ENCODE measurements around the gene NAV3. TPM values are rescaled to one million over a fixed set of nuclear protein-coding genes. Genes with fewer than 3 reads are reported as not detected.

The NAV3 gene
- total RNA-seq, 2 experiments from 2014 or later: not detected

GRCh38 chr12:78239544-78239943, 408.9 kb downstream of the NAV3 start:
- TF ChIP-seq CTCF (IDR thresholded peaks at IDR 0.05): no peak
- no peak overlapping the region for H3K4me3 Mint-ChIP-seq
- intact Hi-C loops (cut with DNase I, micrococcal nuclease): no loop called here
- no peaks in the 10 kb centered on the region for H3K36me3 ChIP-seq (ENCODE audit: insufficient read depth, low read length)
- H3K9me3 ChIP-seq (ENCODE audit: control insufficient read depth in 1 of 2, insufficient read depth in 1 of 2, low read length in 2 of 2): no peaks in the 10 kb centered on the region
- no peaks in the 10 kb centered on the region for H3K36me3 Mint-ChIP-seq (ENCODE audit: low read depth)
- no peak overlapping the region for H3K27ac ChIP-seq (ENCODE audit: low read depth in 1 of 2, low read length in 2 of 2)
- DNase-seq: no peak
- POLR2A ChIA-PET: no interaction called here
- H3K4me1 ChIP-seq (ENCODE audit: insufficient read depth, low read length): no peaks in the 10 kb centered on the region
- no peaks in the 10 kb centered on the region for H3K4me1 Mint-ChIP-seq (ENCODE audit: low read depth)
- CTCF ChIA-PET: no interaction called here
- no peak overlapping the region for H3K4me3 ChIP-seq (ENCODE audit: low read length)
- H3K27me3 ChIP-seq (ENCODE audit: control insufficient read depth in 1 of 2, insufficient read depth in 2 of 2, low read length in 2 of 2): no peaks in the 10 kb centered on the region
- no peak overlapping the region for H3K27ac Mint-ChIP-seq
- no peaks in the 10 kb centered on the region for H3K27me3 Mint-ChIP-seq
- no peaks in the 10 kb centered on the region for H3K9me3 Mint-ChIP-seq
- no peak for ATAC-seq (ENCODE audit: poor library complexity)

DNA sequence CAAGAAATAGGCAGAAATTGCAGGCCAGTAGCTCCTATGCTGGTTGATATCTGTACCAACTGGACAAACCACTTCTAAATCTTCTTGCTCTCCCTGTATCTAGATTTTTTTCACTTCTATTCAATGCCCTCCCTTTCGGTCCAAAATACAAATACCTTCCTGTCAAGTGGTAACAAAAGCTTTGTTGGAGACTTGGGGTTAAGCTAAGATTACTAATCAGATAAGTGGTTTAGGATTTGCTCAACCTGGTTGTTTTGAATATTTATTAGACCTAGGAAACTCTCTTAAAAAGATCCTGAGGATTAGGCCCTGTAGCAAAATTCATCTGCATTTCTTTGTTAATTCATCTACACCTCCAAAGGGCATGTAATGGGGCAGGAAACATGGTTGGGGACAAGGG, 410.1 kb downstream of the NAV3 start:
- Mint-ChIP-seq H3K27ac (no peak overlapping the region), H3K9me3 (no peaks in the 10 kb centered on the region), H3K36me3 (ENCODE audit: low read depth) (no peaks in the 10 kb centered on the region), H3K27me3 (no peaks in the 10 kb centered on the region), H3K4me3 (no peak overlapping the region), H3K4me1 (ENCODE audit: low read depth) (no peaks in the 10 kb centered on the region)
- Histone ChIP-seq H3K27me3 (ENCODE audit: control insufficient read depth in 1 of 2, insufficient read depth in 2 of 2, low read length in 2 of 2) (no peaks in the 10 kb centered on the region), H3K36me3 (ENCODE audit: insufficient read depth, low read length) (no peaks in the 10 kb centered on the region), H3K4me1 (ENCODE audit: insufficient read depth, low read length) (no peaks in the 10 kb centered on the region), H3K4me3 (ENCODE audit: low read length) (no peak overlapping the region), H3K27ac (ENCODE audit: low read depth in 1 of 2, low read length in 2 of 2) (no peak overlapping the region), H3K9me3 (ENCODE audit: control insufficient read depth in 1 of 2, insufficient read depth in 1 of 2, low read length in 2 of 2) (no peaks in the 10 kb centered on the region)
- ATAC-seq (ENCODE audit: poor library complexity) (no peak), DNase-seq (no peak)
- TF ChIP-seq CTCF (IDR thresholded peaks at IDR 0.05): no peak
- ChIA-PET CTCF (no interaction called here), POLR2A (no interaction called here)
- intact Hi-C loops (cut with DNase I, micrococcal nuclease): no loop called here

- intact Hi-C loops (cut with DNase I, micrococcal nuclease): no loop called here
- no peaks in the 10 kb centered on the region for H3K27me3 ChIP-seq (ENCODE audit: control insufficient read depth in 1 of 2, insufficient read depth in 2 of 2, low read length in 2 of 2)
- no peaks in the 10 kb centered on the region for H3K36me3 ChIP-seq (ENCODE audit: insufficient read depth, low read length)
- H3K4me1 Mint-ChIP-seq (ENCODE audit: low read depth): no peaks in the 10 kb centered on the region
- ChIA-PET CTCF (no interaction called here), POLR2A (no interaction called here)
- no peak for TF ChIP-seq CTCF (IDR thresholded peaks at IDR 0.05)
- no peak overlapping the region for H3K4me3 Mint-ChIP-seq
- H3K27ac ChIP-seq (ENCODE audit: low read depth in 1 of 2, low read length in 2 of 2): no peak overlapping the region
- H3K36me3 Mint-ChIP-seq (ENCODE audit: low read depth): no peaks in the 10 kb centered on the region
- no peaks in the 10 kb centered on the region for H3K9me3 Mint-ChIP-seq
- DNase-seq: no peak
- H3K9me3 ChIP-seq (ENCODE audit: control insufficient read depth in 1 of 2, insufficient read depth in 1 of 2, low read length in 2 of 2): no peaks in the 10 kb centered on the region
- H3K4me3 ChIP-seq (ENCODE audit: low read length): no peak overlapping the region
- ATAC-seq (ENCODE audit: poor library complexity): no peak
- H3K27me3 Mint-ChIP-seq: no peaks in the 10 kb centered on the region
- no peak overlapping the region for H3K27ac Mint-ChIP-seq
- no peaks in the 10 kb centered on the region for H3K4me1 ChIP-seq (ENCODE audit: insufficient read depth, low read length)
Measured at GRCh38 chr12:78241446-78241845, 410.8 kb downstream of the NAV3 start.
